SK-N-SH treated with all-trans-retinoic acid at 6 μM for 48 hours (cell line): ENCODE measurements around the gene FAM185A.

Source experiments
- CREB5 ChIP-seq: fragments of 250-450 bp; sonication (Bioruptor Pico); IDR thresholded peaks from 2 replicates; pipeline ENCODE4 v1.5.1; 2020; ENCODE audit warnings: low read depth, mild to moderate bottlenecking, moderate library complexity
- ISL1 ChIP-seq: fragments of 250-450 bp; sonication (Bioruptor Pico); IDR thresholded peaks from 2 replicates; pipeline ENCODE4 v2.1.2; 2022; ENCODE audit warnings: mild to moderate bottlenecking, moderate library complexity
- PATZ1 ChIP-seq: fragments of 250-450 bp; sonication (Bioruptor Pico); IDR thresholded peaks from 2 replicates; pipeline ENCODE4 v1.8.0; 2020; ENCODE audit warnings: mild to moderate bottlenecking, moderate library complexity, borderline replicate concordance
- POU6F1 ChIP-seq: fragments of 250-450 bp; sonication (Bioruptor Pico); IDR thresholded peaks from 2 replicates; pipeline ENCODE4 v1.8.0; 2021; ENCODE audit warnings: low read depth, mild to moderate bottlenecking, moderate library complexity, borderline replicate concordance
- RARB ChIP-seq: fragments of 250-450 bp; sonication (Bioruptor Pico); IDR thresholded peaks from 2 replicates; pipeline ENCODE4 v1.8.0; 2021; ENCODE audit warnings: mild to moderate bottlenecking, moderate library complexity
- SNAI2 ChIP-seq: fragments of 250-450 bp; sonication (Bioruptor Pico); IDR thresholded peaks from 2 replicates; pipeline ENCODE4 v1.5.0; 2020; ENCODE audit warnings: mild to moderate bottlenecking, moderate library complexity
- TCF4 ChIP-seq: fragments of 250-450 bp; sonication (Bioruptor Pico); IDR thresholded peaks from 2 replicates; pipeline ENCODE4 v1.8.0; 2021; ENCODE audit warnings: mild to moderate bottlenecking, moderate library complexity, borderline replicate concordance
- ZC3H10 ChIP-seq: fragments of 250-450 bp; sonication (Bioruptor Pico); IDR thresholded peaks from 2 replicates; pipeline ENCODE4 v1.5.1; 2021; ENCODE audit warnings: mild to moderate bottlenecking, moderate library complexity
- ZFP3 ChIP-seq: fragments of 250-450 bp; sonication (Bioruptor Pico); IDR thresholded peaks from 2 replicates; pipeline ENCODE4 v1.5.0; 2020; ENCODE audit warnings: mild to moderate bottlenecking, moderate library complexity
- ZFP30 ChIP-seq: fragments of 450-650 bp; formaldehyde crosslinking; IDR thresholded peaks from 2 replicates; pipeline ENCODE4 v1.5.0; 2022; ENCODE audit warnings: mild to moderate bottlenecking, moderate library complexity
- ZNF565 ChIP-seq: fragments of 450-650 bp; formaldehyde crosslinking; conservative IDR thresholded peaks from 2 replicates; pipeline ENCODE4 v1.5.0; 2020; ENCODE audit warnings: low read depth, mild to moderate bottlenecking, moderate library complexity
- ZNF8 ChIP-seq: fragments of 450-650 bp; formaldehyde crosslinking; IDR thresholded peaks from 2 replicates; pipeline ENCODE4 v1.5.0; 2020; ENCODE audit warnings: mild to moderate bottlenecking, moderate library complexity

- TF ChIP-seq SNAI2 (CRISPR knock-in tag), result no peak
- TF ChIP-seq ZNF565 (CRISPR knock-in tag), result no peak
- no peak for TF ChIP-seq RARB (CRISPR knock-in tag)
- no peak for TF ChIP-seq TCF4 (CRISPR knock-in tag)
- no peak for TF ChIP-seq POU6F1 (CRISPR knock-in tag)
- TF ChIP-seq PATZ1 (CRISPR knock-in tag), result no peak
- TF ChIP-seq ZNF8, result no peak
- no peak for TF ChIP-seq ZC3H10 (CRISPR knock-in tag)
- no peak for TF ChIP-seq CREB5 (CRISPR knock-in tag)
- no peak for TF ChIP-seq ZFP3
- TF ChIP-seq ISL1 (CRISPR knock-in tag), result no peak
- no peak for TF ChIP-seq ZFP30
Measured at GRCh38 chr7:102828286-102828685, 79.5 kb downstream of the FAM185A start.
